GM21786 (cell line): Measurements from ENCODE around the gene AMPH.

Experiments used
- ATAC-seq: cut with Tn5 transposase; IDR thresholded peaks from one replicate; pipeline ENCODE4 v1.9.1; 2021; ENCODE audit not compliant: unreplicated experiment

Gene AMPH

GRCh38 chr7:38545977-38546376 lies 85.2 kb downstream of the AMPH start:
- ATAC-seq: no peak

GRCh38 chr7:38542156-38542555 lies 89.0 kb downstream of the AMPH start:
- no peak for ATAC-seq

GRCh38 chr7:38541440-38541839 lies 89.7 kb downstream of the AMPH start:
- no peak for ATAC-seq

GRCh38 chr7:38539477-38540081 lies 91.6 kb downstream of the AMPH start:
- ATAC-seq: no peak

- ATAC-seq: no peak
Measured at GRCh38 chr7:38535073-38535472, 96.1 kb downstream of the AMPH start.

GRCh38 chr7:38525857-38526256 lies 105.3 kb downstream of the AMPH start:
- no peak for ATAC-seq

GRCh38 chr7:38524786-38525185 lies 106.4 kb downstream of the AMPH start:
- ATAC-seq: no peak

GRCh38 chr7:38520741-38521140 lies 110.4 kb downstream of the AMPH start:
- ATAC-seq: no peak

GRCh38 chr7:38518541-38518940 lies 112.6 kb downstream of the AMPH start:
- ATAC-seq: no peak

- no peak for ATAC-seq
Measured at GRCh38 chr7:38512704-38513103, 118.5 kb downstream of the AMPH start.

GRCh38 chr7:38512291-38512690 lies 118.9 kb downstream of the AMPH start:
- no peak for ATAC-seq

- ATAC-seq: no peak
Measured at GRCh38 chr7:38507384-38507783, 123.8 kb downstream of the AMPH start.

- no peak for ATAC-seq
Measured at GRCh38 chr7:38506756-38507155, 124.4 kb downstream of the AMPH start.

GRCh38 chr7:38506004-38506403 lies 125.2 kb downstream of the AMPH start:
- no peak for ATAC-seq

GRCh38 chr7:38504684-38505083 lies 126.5 kb downstream of the AMPH start:
- ATAC-seq: no peak

GRCh38 chr7:38502848-38503247 lies 128.3 kb downstream of the AMPH start:
- no peak for ATAC-seq

GRCh38 chr7:38502289-38502688 lies 128.9 kb downstream of the AMPH start:
- no peak for ATAC-seq

GRCh38 chr7:38492010-38492409 lies 139.2 kb downstream of the AMPH start:
- ATAC-seq: no peak

- no peak for ATAC-seq
Measured at GRCh38 chr7:38482521-38482920, 148.7 kb downstream of the AMPH start.

- no peak for ATAC-seq
Measured at GRCh38 chr7:38481401-38481800, 149.8 kb downstream of the AMPH start.

- ATAC-seq: no peak
Measured at GRCh38 chr7:38478404-38478803, 152.8 kb downstream of the AMPH start.

- no peak for ATAC-seq
Measured at GRCh38 chr7:38477333-38477732, 153.8 kb downstream of the AMPH start.

GRCh38 chr7:38476764-38477163 lies 154.4 kb downstream of the AMPH start:
- ATAC-seq: no peak

GRCh38 chr7:38465956-38466355 lies 165.2 kb downstream of the AMPH start:
- no peak for ATAC-seq
